OCI-LY7 (cell line): ENCODE data around the gene SPG11. TPM values are rescaled to one million over a fixed set of nuclear protein-coding genes. Genes with fewer than 3 reads are reported as not detected.

Experiments
- BruUV-seq: library from RNA; stranded (reverse); fragments of 400-500 nt; replicated peaks from 2 replicates; lab custom pipeline; 2021; lab: Mats Ljungman, UMichigan
- CTCF ChIA-PET: fragments of 300-600 bp; sonication (Branson Sonifier 250); formaldehyde crosslinking; loops from one replicate; lab custom pipeline; 2022; ENCODE audit warnings: antibody characterized with exemption; ENCODE audit not compliant: unreplicated experiment; lab: Charles Lee
- POLR2A ChIA-PET: fragments of 300-600 bp; sonication (Branson Sonifier 250); formaldehyde crosslinking; loops from one replicate; lab custom pipeline; 2022; ENCODE audit warnings: antibody characterized with exemption; lab: Charles Lee
- DNase-seq: peaks from one replicate; pipeline ENCODE4 v3.0.0-alpha.2; 2015; ENCODE audit warnings: low spot score
- H2AFZ ChIP-seq: fragments of 200-600 bp; sonication (generic), shearing (Covaris generic); 2 replicates; pipeline ENCODE4 v1.6.1; 2014; ENCODE audit warnings: mild to moderate bottlenecking, antibody characterized with exemption, low read length, moderate library complexity
- H3K27ac ChIP-seq: fragments of 200-600 bp; sonication (generic); 2 replicates; pipeline ENCODE4 v1.5.1; 2014; ENCODE audit warnings: mixed run types, low read depth, mild to moderate bottlenecking, moderate library complexity, low read length, inconsistent platforms; ENCODE audit not compliant: poor library complexity, severe bottlenecking
- H3K36me3 ChIP-seq: fragments of 200-600 bp; sonication (generic); 2 replicates; pipeline ENCODE4 v1.6.1; 2014; ENCODE audit warnings: mild to moderate bottlenecking, antibody characterized with exemption, low read length, moderate library complexity, mixed read lengths; ENCODE audit not compliant: insufficient read depth
- H3K4me1 ChIP-seq: fragments of 200-600 bp; sonication (generic); 2 replicates; pipeline ENCODE4 v1.5.1; 2014; ENCODE audit warnings: mild to moderate bottlenecking, low read length; ENCODE audit not compliant: insufficient read depth, poor library complexity, severe bottlenecking
- H3K4me2 ChIP-seq: fragments of 200-600 bp; sonication (generic); 2 replicates; pipeline ENCODE4 v1.6.1; 2014; ENCODE audit warnings: mild to moderate bottlenecking, low read length
- H3K4me3 ChIP-seq: fragments of 200-600 bp; sonication (generic); 2 replicates; pipeline ENCODE4 v1.5.1; 2014; ENCODE audit warnings: mild to moderate bottlenecking, low read depth, low read length; ENCODE audit not compliant: poor library complexity, severe bottlenecking
- H3K79me2 ChIP-seq: fragments of 200-600 bp; sonication (generic); 2 replicates; pipeline ENCODE4 v1.6.1; 2016; ENCODE audit warnings: low read depth, mild to moderate bottlenecking, low read length, moderate library complexity, mixed read lengths; ENCODE audit not compliant: insufficient read depth
- H3K9me2 ChIP-seq: fragments of 200-600 bp; sonication (generic); 2 replicates; pipeline ENCODE4 v1.6.1; 2016; ENCODE audit warnings: mild to moderate bottlenecking, low read length, mixed read lengths; ENCODE audit not compliant: insufficient read depth
- H3K9me3 ChIP-seq: fragments of 200-600 bp; sonication (generic); 2 replicates; pipeline ENCODE4 v1.6.1; 2014; ENCODE audit warnings: mild to moderate bottlenecking, mixed run types, low read length, mixed read lengths
- H4K20me1 ChIP-seq: fragments of 200-600 bp; sonication (generic); 2 replicates; pipeline ENCODE4 v1.6.1; 2014; ENCODE audit warnings: mild to moderate bottlenecking, antibody characterized with exemption, low read length, moderate library complexity, mixed read lengths; ENCODE audit not compliant: insufficient read depth
- EZH2phosphoT487 ChIP-seq: fragments of 200-600 bp; sonication (generic); IDR thresholded peaks from 2 replicates; pipeline ENCODE4 v1.6.1; 2018; ENCODE audit warnings: low read depth, borderline replicate concordance, mild to moderate bottlenecking, mixed run types, antibody characterized with exemption, low read length, moderate library complexity, mixed read lengths
- intact Hi-C: fragments of 100-400 bp; cut with micrococcal nuclease; formaldehyde crosslinking; loops from one replicate; pipeline ENCODE4 v1.10.0; 2022; ENCODE audit not compliant: unreplicated experiment
- total RNA-seq, 2 experiments: library from RNA; depleted of rRNA in 1 of 2; stranded (reverse); fragments of >200 nt in 1 of 2; shearing (Covaris generic) in 1 of 2; gene quantifications; 2 replicates each; pipeline ENCODE4 v1.2.3, GENCODE V29; 2014 to 2022
- TF ChIP-seq, protein P1 (sequence below): fragments of 200-600 bp; sonication (generic); conservative IDR thresholded peaks from 2 replicates; pipeline ENCODE4 v1.5.1; 2014; ENCODE audit warnings: mild to moderate bottlenecking, antibody characterized with exemption, low read length, moderate library complexity, mixed read lengths

The SPG11 gene
- total RNA-seq, 2 experiments from 2014 or later = 69.1 to 92.8 TPM

DNA sequence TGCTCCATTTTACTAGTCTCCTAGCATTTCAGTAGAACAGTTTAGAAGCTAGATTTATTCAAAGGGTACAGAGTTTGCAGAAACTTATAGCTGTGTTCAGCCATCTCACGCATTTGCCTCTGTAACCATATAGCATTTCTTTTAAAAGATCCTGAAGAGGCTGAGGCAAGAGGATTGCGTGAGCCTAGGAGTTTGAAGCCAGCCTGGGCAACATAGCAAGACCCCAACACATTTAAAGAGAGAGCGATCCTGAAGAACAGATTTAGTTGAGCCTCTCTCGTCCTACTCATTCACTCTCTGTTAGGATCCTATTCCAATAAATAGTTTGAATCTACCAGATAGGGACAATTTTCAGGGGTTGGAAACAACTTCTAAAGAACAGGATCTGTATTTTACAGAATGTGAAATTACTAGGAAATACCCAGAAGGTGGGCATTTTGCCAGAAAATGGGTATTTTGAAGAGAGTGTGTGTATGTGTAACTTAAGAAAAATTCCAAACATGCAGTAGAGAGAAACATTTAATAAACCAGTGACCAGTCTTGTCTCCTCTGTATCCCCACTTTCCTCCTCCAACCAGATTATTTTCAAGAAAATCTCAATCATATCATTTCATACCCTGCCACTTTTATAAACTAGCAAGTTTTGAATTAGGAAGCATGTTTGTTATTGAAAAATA lies 122.0 kb downstream of the SPG11 start:
- Histone ChIP-seq H3K4me2 (peak overlapping the region; percentile 13; the same call in 1 of the 2 replicates), H3K4me3 (no peak overlapping the region), H2AFZ (no peak overlapping the region), H3K9me2 (no peaks in the 10 kb centered on the region), H3K27ac (no peak overlapping the region), H3K4me1 (peaks cover 18% of the 10 kb centered on the region), H3K79me2 (peaks cover 85% of the 10 kb centered on the region), H3K9me3 (no peaks in the 10 kb centered on the region), H3K36me3 (peaks cover 73% of the 10 kb centered on the region), H4K20me1 (peaks cover 35% of the 10 kb centered on the region; the same call in 1 of the 2 replicates)
- TSS peak; percentile 4 for BruUV-seq
- intact Hi-C loops = no loop called here
- no peak for DNase-seq
- CTCF ChIA-PET = no interaction called here
- TF ChIP-seq, protein P1, sequence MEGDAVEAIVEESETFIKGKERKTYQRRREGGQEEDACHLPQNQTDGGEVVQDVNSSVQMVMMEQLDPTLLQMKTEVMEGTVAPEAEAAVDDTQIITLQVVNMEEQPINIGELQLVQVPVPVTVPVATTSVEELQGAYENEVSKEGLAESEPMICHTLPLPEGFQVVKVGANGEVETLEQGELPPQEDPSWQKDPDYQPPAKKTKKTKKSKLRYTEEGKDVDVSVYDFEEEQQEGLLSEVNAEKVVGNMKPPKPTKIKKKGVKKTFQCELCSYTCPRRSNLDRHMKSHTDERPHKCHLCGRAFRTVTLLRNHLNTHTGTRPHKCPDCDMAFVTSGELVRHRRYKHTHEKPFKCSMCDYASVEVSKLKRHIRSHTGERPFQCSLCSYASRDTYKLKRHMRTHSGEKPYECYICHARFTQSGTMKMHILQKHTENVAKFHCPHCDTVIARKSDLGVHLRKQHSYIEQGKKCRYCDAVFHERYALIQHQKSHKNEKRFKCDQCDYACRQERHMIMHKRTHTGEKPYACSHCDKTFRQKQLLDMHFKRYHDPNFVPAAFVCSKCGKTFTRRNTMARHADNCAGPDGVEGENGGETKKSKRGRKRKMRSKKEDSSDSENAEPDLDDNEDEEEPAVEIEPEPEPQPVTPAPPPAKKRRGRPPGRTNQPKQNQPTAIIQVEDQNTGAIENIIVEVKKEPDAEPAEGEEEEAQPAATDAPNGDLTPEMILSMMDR = no peak
- no peak for TF ChIP-seq EZH2phosphoT487
- POLR2A ChIA-PET = interaction anchor here (0.5 to 1.0 kb wide), 2 partner anchors 210 to 340 kb away, joined by 4 to 6 read pairs; no protein-coding TSS in a partner anchor

DNA sequence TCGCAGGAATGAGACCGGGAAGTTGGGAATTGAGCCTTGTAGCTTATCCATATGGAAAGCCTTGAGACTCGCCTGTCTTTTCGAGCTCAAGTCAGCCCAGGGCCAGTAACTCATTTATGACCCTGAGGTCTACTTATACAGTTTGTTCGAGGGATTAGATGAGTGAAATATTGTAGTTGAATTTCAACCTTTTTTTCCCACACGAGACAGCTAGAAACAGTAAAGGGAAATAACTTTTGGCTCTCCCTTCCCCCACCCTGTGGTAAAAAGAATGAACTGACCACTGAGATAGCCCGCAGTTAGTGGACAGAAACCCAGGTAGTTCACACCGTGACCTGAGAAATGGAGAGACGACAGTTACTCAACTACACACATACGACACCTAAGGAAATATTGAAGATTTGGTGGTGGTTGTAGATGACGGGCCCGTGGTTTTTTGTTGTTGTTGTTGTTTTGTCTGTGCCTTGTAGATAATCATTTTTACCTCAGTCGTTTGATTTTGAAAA lies 125.7 kb downstream of the SPG11 start:
- peak overlapping the region; percentile 29; the same call in 1 of the 2 replicates for H2AFZ ChIP-seq

More for the DNA sequence above, 125.7 kb downstream of the SPG11 start:
- no TSS peak for BruUV-seq
- intact Hi-C loops = loop anchor here (2.0 kb wide), 2 partner anchors 173 to 249 kb away; partner anchors contain the start of genes B2M, GOLM2 and PATL2
- H3K27ac ChIP-seq = peak overlapping the region; percentile 70
- ChIA-PET POLR2A (interaction anchor here (0.6 to 1.4 kb wide), 4 partner anchors 12 to 854 kb away, joined by 3 to 4 read pairs (median 4); no protein-coding TSS in a partner anchor), CTCF (interaction anchor here (1.0 kb wide), 1 partner anchor 8 kb away, joined by 3 read pairs; no protein-coding TSS in a partner anchor)
- H3K79me2 ChIP-seq = peaks cover 53% of the 10 kb centered on the region
- H3K9me3 ChIP-seq = no peaks in the 10 kb centered on the region
- no peak for TF ChIP-seq EZH2phosphoT487
- TF ChIP-seq, protein P1 = 0 out of 2 replicates have a peak, but pooled peaks have one; percentile 16
- peaks cover 14% of the 10 kb centered on the region for H3K4me1 ChIP-seq
- DNase-seq = peak; percentile 27
- peak overlapping the region; percentile 91 for H3K4me2 ChIP-seq
- H3K4me3 ChIP-seq = peak overlapping the region; percentile 83
- peaks cover 44% of the 10 kb centered on the region for H3K36me3 ChIP-seq
- no peaks in the 10 kb centered on the region for H3K9me2 ChIP-seq
- peaks cover 24% of the 10 kb centered on the region; the same call in 1 of the 2 replicates for H4K20me1 ChIP-seq
